KOPT-K1 (cell line): Measurements from ENCODE around the gene ABHD2.
"Not testable (repeated sequence)": the region's sequence is repeated elsewhere in the genome, so short reads cannot be mapped to it uniquely, and the experiment has no call there.

Experiments
- H3K27ac ChIP-seq: fragments of 200-600 bp; sonication (generic); 2 replicates; pipeline ENCODE4 v1.5.1; 2016; ENCODE audit warnings: antibody characterized with exemption, mild to moderate bottlenecking, low read depth, low read length; ENCODE audit not compliant: poor library complexity, severe bottlenecking
- H3K36me3 ChIP-seq: fragments of 200-600 bp; sonication (generic); 2 replicates; pipeline ENCODE4 v1.5.1; 2017; ENCODE audit warnings: antibody characterized with exemption, mild to moderate bottlenecking, low read length, moderate library complexity; ENCODE audit not compliant: insufficient read depth
- H3K9me3 ChIP-seq: fragments of 200-600 bp; sonication (generic); 2 replicates; pipeline ENCODE4 v1.5.1; 2017; ENCODE audit warnings: antibody characterized with exemption, low read length, mild to moderate bottlenecking; ENCODE audit not compliant: insufficient read depth, poor library complexity, severe bottlenecking

ABHD2 gene

GRCh38 chr15:89117790-89118189 lies 29.5 kb downstream of the ABHD2 start:
- peaks cover 57% of the 10 kb centered on the region for H3K36me3 ChIP-seq
- H3K9me3 ChIP-seq, result no peaks in the 10 kb centered on the region
- H3K27ac ChIP-seq, result no peak overlapping the region

DNA sequence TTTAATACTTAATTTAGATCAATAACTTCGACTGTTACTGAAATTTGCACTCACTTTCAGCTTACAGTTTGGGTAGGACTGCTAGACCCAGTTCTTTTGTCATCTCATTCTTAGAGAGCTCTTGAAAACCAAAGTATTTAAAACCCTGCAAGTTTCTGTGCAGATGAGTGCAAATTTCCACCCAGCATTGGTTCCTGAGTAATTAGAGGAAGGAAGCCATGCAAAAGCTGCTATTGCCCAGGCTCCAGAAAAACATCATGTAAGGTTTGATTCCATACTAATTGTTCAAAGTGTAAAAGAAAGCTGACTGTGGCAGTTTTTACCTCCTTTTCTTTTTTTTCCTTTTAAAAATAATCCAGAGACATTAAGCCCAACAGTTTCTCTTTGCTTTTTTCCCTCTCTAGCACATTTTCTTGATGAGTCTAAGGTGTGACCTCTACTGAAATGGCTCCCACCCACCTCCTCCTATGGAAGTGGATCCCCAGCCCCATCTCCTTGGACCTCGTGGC lies 30.3 kb downstream of the ABHD2 start:
- Histone ChIP-seq H3K36me3 (peaks cover 61% of the 10 kb centered on the region), H3K9me3 (no peaks in the 10 kb centered on the region), H3K27ac (no peak overlapping the region)

DNA sequence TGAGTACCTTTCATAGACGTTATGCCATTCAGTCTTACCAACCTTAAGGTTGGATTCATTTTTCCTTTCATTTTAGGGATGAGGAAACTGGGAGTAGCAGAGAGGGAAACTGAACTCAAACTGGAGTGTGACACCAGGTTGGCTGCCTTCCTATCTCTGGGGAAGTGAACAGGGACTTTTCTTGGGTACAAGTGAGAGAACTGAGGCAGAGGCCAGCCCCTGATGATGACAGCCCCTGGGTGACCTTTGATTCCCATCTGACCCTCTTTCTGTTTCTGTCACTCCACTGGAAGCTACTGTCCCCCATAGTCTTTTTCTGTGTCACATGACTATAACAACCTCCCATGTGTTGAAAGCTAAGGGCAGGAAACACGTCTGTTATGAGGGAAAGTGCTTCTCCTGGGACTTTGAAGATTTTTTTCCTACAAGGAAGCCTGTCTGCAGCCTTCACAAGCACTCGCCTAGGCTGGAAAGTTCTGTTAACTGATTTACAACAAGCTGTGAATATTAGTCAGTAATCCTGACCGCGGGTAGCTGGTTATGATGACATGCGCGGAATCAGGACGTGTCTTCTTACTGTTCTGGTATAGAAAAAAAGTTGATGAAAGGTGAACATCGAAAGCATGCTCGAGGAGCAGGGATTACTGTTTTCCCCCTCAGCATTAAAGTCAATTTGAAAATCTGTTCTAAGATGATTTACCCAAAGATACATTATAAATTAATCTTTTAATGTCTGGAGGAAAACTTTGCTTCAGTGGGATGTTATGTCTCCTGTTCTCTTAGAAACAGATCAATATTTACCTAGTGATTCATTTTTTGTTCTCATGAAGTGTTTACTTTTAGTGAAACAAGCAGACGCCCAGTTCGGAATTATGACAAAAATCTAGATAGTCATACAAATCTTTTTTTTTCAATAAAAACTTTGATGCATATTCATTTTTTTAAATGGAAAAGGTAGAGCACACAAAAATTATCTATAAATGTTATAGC lies 31.5 kb downstream of the ABHD2 start:
- no peak overlapping the region for H3K27ac ChIP-seq
- peaks cover 57% of the 10 kb centered on the region for H3K36me3 ChIP-seq
- no peaks in the 10 kb centered on the region for H3K9me3 ChIP-seq

DNA sequence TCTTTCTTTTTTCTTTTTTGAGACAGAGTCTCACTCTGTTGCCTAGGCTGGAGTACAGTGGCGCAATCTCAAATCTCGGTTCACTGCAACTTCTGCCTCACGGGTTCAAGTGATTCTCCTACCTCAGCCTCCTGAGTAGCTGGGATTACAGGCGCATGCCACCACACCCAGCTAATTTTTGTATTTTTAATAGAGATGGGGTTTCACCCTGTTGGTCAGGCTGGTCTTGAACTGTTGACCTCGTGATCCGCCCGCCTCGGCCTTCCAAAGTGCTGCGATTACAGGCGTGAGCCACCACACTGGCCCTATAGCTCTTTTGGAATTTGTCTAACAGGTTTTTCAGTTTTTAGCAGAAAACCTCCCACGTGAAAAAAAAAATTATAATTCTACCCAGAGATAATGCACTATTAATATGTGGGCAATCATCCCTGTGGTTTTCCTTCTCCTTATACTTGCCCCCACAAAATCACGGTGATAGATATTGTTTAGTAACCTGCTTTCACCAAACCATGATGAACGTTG lies 32.3 kb downstream of the ABHD2 start:
- not testable (repeated sequence) for H3K27ac ChIP-seq, H3K9me3 ChIP-seq
- H3K36me3 ChIP-seq, result peaks cover 54% of the 10 kb centered on the region

- Histone ChIP-seq H3K9me3 (no peaks in the 10 kb centered on the region), H3K27ac (no peak overlapping the region), H3K36me3 (peaks cover 54% of the 10 kb centered on the region)
Measured at GRCh38 chr15:89121414-89121813, 33.2 kb downstream of the ABHD2 start.

GRCh38 chr15:89122505-89123180 lies 34.4 kb downstream of the ABHD2 start:
- no peak overlapping the region for H3K27ac ChIP-seq
- H3K36me3 ChIP-seq, result peaks cover 47% of the 10 kb centered on the region; the same call in 1 of the 2 replicates
- no peaks in the 10 kb centered on the region for H3K9me3 ChIP-seq

GRCh38 chr15:89123181-89123525 lies 34.9 kb downstream of the ABHD2 start:
- no peaks in the 10 kb centered on the region for H3K9me3 ChIP-seq
- no peak overlapping the region for H3K27ac ChIP-seq
- peaks cover 42% of the 10 kb centered on the region; the same call in 1 of the 2 replicates for H3K36me3 ChIP-seq

GRCh38 chr15:89125088-89125826 lies 37.0 kb downstream of the ABHD2 start:
- H3K36me3 ChIP-seq, result peaks cover 29% of the 10 kb centered on the region; the same call in 1 of the 2 replicates
- H3K27ac ChIP-seq, result no peak overlapping the region
- H3K9me3 ChIP-seq, result no peaks in the 10 kb centered on the region

DNA sequence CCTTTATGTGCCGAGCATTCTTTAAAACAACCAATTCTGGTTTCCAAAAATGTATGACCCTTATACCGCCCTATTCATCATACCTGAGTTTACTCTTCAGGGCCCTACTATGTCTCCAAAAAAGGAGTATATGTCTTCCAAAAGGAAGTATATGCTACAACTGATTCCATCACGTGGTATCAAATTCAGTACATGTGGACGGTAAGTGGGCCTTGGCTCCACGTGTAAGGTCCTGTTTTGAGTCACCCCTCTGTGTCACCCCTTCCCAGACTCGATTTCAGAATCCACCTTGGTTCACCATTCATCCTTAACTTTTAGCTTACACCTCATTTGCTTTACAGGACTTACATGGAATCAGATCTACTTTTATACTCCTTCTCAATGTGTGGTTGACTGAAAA lies 37.8 kb downstream of the ABHD2 start:
- Histone ChIP-seq H3K36me3 (peaks cover 27% of the 10 kb centered on the region; the same call in 1 of the 2 replicates), H3K9me3 (no peaks in the 10 kb centered on the region), H3K27ac (no peak overlapping the region)

DNA sequence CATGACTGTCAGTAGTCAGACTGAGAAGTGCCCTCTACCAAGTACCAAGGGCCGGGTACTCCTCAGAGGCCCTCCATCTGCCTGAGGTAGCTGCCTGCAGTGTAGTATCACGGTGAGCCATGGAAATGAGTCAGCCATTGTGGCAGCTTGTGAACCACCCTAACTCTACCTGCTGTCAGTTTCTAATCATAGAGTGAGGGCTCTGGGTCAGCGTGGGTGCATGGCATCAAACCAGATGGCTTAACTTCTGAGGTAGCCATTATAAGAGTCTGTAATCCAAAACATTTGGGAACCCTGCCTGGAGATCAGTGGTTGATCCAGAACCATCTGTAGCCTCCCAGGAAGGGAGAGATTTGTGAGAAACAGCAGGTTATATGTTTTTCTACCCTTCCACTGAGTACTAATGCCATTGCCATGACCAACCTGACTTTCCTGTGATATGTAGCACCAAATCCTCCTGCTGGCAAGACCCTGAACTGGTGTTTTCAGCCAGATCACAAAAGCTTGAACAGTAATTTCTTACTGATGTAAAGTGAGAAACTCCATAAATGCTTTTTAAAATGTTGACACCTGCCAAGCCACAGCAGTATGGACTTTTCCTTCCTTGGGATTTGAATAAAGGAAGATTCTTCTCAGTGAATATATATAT lies 38.9 kb downstream of the ABHD2 start:
- H3K27ac ChIP-seq, result no peak overlapping the region

DNA sequence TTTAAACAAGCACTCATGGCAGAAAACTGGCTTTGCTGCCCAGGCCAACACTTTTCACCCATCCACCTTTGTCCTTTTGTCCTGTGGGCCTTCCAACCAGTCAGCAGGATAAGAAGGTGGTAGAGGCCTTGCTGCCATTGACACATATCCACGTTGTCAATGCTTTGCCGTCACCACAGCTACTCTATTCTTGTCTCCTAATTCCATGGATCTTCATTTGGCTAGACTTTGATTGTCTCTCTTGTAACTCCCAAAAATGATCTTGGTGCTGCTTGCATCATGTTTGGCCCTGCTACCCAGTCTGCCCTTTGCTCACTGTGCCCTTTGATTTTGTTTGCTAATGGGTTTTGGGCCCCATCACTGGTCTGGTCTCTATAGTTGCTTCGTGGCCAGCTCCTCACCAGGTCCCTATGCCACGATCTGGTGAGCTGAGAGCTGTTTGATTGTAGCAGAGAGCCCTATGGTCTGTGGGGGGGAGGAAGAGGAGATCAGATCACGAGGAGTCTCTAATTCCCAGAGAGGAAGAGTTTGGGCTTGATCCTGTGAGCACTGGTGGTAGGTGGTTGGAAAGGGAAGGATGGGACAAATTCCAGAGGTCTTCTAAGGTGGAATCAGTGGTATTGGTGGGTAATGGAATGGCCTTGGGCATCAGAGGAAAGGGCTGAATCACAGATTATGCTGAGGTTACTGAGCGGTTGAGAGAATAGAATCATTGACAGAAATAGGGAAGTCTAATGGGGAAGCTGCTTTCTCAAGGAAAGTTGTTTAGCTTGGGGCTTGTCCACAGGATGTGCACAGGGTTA lies 40.3 kb downstream of the ABHD2 start:
- Histone ChIP-seq H3K27ac (no peak overlapping the region), H3K9me3 (no peaks in the 10 kb centered on the region), H3K36me3 (peaks cover 15% of the 10 kb centered on the region; the same call in 1 of the 2 replicates)

More for the DNA sequence above, 38.9 kb downstream of the ABHD2 start:
- peaks cover 25% of the 10 kb centered on the region; the same call in 1 of the 2 replicates for H3K36me3 ChIP-seq
- H3K9me3 ChIP-seq, result no peaks in the 10 kb centered on the region

DNA sequence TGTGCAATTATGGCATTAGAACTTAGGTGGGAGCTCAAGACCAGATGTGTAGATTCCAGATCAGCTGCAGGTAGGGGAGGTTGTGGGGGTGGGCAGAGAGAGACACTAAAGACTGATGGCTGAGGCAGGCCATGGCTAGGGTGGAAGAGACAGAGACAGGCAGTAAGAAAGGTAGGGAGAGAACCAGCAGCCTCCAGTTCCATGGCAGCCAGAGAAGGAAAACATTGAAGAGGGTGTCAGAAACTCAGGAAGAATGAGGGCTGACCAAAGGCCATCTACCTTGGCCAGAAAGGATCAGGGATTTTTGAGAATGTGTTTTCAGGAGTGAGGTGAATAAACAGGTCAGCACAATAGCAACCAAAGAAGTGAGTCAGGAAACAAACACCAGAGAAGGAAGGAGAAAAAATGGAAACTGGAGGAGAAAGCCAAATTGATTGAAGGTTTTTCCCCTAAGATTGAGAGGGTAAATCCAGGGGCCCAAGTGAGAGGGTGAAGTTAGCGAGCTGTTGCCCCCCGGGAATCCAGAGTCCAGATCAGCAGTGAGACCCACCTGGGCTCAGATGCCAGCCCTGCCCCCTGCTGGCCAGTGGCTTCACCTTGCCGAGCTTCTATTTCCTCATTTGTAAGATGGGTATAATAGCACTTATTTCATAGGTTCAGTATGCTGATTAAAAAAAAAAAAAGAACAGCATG lies 41.0 kb downstream of the ABHD2 start:
- H3K36me3 ChIP-seq, result peaks cover 15% of the 10 kb centered on the region; the same call in 1 of the 2 replicates
- no peak overlapping the region for H3K27ac ChIP-seq
- H3K9me3 ChIP-seq, result no peaks in the 10 kb centered on the region

DNA sequence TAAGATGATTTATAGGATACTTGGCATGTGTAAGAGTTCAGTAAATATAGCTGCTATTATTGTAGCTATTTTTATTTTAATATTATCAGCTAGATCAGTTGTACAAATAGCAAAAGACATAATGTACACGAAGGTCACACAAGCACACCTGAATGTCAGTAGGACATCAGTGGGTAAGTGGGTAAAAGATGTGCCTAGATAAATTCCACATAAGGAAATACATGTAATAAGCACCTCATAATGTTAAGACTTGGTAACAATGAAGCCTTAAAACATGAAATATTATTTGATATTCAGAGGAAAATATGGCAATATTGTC lies 41.5 kb downstream of the ABHD2 start:
- H3K27ac ChIP-seq, result no peak overlapping the region
- H3K36me3 ChIP-seq, result peaks cover 15% of the 10 kb centered on the region; the same call in 1 of the 2 replicates

More for the DNA sequence above, 41.5 kb downstream of the ABHD2 start:
- no peaks in the 10 kb centered on the region for H3K9me3 ChIP-seq
